GM21619 (cell line): Measurements from ENCODE around the gene REC8.
"Not testable (repeated sequence)": the region's sequence is repeated elsewhere in the genome, so short reads cannot be mapped to it uniquely, and the experiment has no call there.

Source experiments
- ATAC-seq: cut with Tn5 transposase; IDR thresholded peaks from one replicate; pipeline ENCODE4 v1.9.1; 2021; ENCODE audit not compliant: unreplicated experiment

Gene REC8

DNA sequence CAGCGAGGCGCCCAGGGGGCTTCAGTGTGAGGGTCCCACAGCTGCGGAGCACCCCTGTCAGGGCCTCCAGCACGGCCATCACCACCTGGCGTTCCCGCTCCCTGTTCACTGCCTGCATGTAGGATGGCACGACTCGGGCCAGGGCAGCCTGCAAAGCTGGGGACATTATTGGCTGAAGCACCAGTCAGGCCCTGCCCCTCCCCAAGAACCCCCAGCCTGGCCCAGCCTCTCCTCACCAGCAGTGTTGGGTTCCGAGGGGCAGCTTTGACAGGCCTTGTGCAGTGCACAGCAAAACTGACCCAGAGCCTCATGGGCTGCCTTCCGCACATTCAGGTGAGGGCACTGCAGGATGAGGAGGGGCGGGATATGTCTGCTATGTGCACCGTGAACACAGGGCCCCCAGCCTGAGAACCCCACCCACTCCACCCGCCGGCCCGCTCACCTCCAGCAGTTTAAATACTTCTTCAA lies 11.2 kb downstream of the REC8 start:
- ATAC-seq, result no peak

GRCh38 chr14:24184104-24184970 lies 12.5 kb downstream of the REC8 start:
- no peak for ATAC-seq

DNA sequence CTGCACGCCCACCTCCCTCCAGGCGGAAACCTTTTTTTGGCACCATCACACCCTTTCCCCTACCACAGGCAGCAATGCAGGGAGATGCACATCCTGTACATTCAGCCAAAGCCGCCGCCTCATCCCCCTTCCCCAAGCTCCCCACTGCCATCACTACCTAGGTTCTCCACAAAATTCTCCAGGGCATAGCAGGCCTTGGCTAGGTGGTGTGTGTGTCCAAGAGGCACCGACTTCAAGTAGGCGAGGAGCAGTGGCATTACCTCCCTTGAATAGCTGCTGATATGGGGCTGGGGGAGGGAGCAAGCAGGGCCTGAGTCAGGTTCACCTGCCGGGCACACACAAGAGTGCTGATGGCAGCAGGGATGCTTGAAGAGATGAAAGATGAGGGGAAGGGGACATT lies 13.1 kb downstream of the REC8 start:
- ATAC-seq, result no peak

DNA sequence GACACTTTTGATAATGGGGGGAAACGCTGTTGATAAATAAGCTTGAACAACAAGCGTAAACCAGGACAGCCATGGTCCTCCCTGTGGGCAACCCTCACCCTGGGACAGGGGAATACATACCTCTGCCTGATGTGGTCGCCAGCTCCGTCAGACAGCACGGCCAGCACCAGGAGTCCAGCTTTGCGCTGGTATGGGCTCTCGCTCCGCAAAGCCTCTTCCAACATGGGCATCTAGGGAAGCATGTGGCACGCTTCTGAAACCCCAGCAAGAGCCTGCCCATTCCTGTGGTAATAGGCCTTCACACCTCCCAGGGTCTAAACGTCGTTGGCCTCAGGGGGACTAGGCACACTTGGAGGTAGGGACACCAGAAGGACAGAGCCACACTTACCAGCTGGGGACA lies 13.9 kb downstream of the REC8 start:
- ATAC-seq, result no peak

GRCh38 chr14:24186831-24187538 lies 15.1 kb downstream of the REC8 start:
- no peak for ATAC-seq

DNA sequence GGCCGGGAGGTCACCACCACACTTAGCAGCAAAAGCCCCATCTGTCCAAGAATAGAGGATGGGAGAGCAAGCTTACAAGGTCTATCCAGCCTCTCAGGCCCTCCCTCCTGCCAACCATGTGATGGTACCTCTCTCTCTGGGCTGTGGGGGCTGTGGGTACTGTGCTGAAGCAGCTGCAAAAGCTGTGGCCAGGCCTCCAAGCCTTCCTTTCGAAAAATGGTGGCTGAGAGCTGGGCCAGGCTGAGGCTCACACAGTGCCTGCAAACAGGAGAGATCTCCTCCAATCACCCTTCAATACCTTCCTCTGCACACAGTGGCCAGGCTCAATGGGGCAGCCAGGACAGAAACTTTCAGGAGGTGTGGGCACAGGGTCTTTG lies 15.6 kb downstream of the REC8 start:
- ATAC-seq, result no peak

GRCh38 chr14:24188251-24189058 lies 16.6 kb downstream of the REC8 start, which contains the start of gene IPO4:
Gene IPO4, minus strand, starts transcription at chr14:24188816. Its CDS starts 29 bp downstream, at chr14:24188787.
- ATAC-seq, result peak; percentile 89

- ATAC-seq, result no peak
Observed at GRCh38 chr14:24189059-24189375, 17.1 kb downstream of the REC8 start.

DNA sequence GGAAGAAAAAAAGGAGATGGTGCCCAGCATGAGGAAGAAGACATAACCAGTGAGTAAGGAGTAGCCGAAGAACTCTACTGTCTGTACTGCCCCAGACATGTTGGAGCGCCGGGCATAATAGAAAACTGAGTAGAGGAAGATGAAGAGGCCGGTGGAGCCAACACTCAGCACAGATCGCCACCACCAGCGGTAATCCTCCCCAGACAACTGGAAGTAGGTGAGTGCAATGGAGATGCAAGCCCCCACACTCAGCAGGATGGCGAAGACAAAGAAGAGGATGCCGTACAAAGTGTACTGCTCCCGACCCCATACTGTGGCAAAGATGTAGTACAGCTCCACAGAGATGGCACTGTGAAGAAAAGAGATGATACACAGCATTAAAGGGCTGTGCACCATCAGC lies 17.6 kb downstream of the REC8 start:
- no peak for ATAC-seq

DNA sequence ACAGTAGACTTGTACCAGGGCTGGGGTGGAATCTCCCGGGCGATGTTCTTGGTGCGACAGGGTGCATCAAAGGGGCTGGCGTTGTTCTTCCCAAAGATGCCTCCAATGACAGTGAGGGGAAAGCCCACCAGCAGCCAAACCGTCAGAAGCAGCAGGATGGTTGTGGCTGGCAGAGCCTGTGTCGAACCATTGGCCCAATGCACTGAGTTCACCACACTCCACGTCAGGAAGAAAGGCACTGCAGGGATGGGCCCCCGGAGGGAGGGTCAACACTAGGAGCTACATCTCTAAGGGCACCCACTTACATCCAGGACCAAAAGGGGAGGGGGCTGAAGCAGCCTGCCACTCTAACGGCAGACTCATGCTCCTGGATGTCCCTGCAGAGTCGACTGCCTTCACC lies 18.5 kb downstream of the REC8 start:
- no peak for ATAC-seq

GRCh38 chr14:24192933-24193332 lies 21.1 kb downstream of the REC8 start:
- no peak for ATAC-seq

- no peak for ATAC-seq
Observed at GRCh38 chr14:24194186-24194872, 22.4 kb downstream of the REC8 start.

DNA sequence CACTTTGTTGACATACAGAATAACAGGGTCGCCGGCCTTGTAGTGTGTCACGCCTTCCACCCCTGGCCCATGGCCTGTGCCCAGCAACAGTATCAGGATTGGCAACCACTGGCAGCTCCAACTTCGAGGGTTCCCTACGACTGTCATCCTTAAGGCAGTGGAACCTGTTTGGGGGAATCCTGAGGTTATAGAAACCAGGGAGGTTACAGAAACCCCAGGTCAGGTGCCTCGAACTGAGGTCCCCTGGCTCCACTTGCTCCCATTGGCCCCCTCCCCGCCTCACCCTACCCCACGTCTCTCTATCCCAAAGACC lies 22.9 kb downstream of the REC8 start:
- no peak for ATAC-seq

GRCh38 chr14:24195186-24196070 lies 23.5 kb downstream of the REC8 start, which contains the start of gene TM9SF1:
Gene TM9SF1, minus strand, starts transcription at chr14:24195441. Its CDS starts 422 bp downstream, at chr14:24195019.
- peak; percentile 82 for ATAC-seq

DNA sequence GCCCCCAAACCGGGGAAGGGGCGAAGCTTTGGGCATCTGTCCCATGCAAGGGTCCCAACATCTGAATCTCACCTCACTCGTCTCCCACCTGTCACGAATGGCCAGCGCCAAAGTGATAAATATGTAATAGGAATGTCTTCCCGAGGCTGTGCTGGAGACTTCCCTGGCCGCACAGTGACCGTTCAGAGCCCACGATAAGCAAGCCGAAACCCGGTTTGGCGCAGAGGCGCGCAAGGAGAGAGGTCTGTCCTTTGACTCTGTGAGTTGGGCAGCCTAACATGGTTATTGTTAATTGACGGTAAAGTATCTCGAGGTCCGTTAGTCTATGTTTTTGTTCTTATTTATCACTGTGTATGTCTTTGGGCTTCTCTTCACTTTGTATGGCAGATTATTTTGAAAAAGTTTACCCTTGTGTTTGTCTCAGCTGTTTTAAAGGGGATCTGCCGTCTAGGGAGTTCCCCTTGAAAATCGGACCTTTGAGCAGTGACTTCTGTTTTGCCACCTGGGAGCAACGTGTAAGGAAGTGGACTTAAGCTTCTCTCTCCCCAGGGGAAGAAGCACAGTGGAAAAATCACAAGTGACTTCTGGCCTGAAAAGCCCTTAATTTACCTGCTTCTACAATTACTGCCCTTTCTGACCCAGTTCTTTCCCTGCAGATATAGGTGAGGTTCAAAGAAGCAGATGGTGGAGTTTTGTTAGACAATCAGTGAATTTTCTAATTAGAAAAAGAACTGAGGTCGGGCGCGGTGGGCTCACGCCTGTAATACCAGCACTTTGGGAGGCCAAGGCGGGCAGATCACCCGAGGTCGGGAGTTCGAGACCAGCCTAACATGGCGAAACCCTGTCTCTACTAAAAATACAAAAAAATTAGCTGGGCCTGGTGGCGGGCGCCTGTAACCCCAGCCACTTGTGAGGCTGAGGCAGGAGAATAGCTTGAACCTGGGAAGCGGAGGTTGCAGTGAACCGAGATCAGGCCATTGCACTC lies 24.5 kb downstream of the REC8 start:
- peak; percentile 15 for ATAC-seq

DNA sequence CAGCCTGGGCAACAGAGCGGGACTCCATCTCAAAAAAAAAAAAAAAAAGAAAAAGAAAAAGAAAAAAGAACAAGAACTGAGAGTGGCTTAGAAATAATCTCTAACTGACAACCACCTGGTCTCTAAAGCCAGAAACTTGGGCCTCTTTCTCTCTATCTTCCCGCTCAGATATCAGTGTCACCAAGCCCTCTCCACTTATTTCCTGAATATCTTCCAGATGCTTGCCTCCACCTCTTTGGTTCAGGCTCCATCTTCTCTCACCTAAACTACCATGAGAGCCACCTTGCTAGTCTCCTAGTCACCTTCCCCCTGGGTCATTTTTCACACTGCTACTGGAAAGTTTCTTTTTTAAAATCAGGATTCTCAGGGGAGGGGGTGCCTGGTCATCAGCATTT lies 25.2 kb downstream of the REC8 start:
- no peak for ATAC-seq

DNA sequence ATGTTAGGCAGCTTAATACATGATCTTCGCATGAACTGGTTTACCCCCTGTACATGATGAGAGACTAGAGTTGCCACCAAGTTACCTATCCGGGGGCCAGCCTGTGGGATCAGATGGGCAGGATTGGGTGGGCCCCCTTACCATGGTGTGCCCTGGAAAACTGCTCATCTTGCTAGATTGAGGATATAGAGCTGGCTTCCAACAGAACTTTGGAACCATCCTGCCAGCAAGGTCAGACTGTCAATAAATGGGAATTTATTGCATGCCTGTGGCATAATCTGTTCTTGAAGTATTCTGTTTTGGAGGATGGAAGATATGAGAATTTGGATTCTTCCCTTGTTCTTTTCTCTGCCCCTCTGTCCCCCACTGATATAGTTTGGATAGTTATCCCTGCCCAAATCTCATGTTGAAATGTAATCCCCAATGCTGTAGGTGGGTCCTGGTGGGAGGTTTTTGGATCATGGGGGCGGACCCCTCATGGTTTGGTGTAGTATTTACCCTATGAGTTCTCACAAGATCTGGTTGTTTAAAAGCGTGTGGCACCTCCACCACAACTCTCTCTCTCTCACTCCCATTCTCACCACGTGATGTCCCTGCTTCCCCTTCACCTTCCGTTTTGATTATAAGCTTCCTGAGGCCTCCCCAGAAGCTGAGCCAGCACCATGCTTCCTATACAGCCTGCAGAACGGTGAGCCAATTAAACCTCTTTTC lies 27.1 kb downstream of the REC8 start:
- no peak for ATAC-seq

GRCh38 chr14:24202538-24202937 lies 30.7 kb downstream of the REC8 start:
- not testable (repeated sequence) for ATAC-seq
